ENCODE measurements around the gene APP. TPM values are rescaled to one million over a fixed set of nuclear protein-coding genes. Genes with fewer than 3 reads are reported as not detected.

The APP gene
- total RNA-seq, 1 donor from 2014 or later = 306 TPM

- peaks cover 4% of the 10 kb centered on the region for H3K9me3 Mint-ChIP-seq
- H2AFZ ChIP-seq (replicated peaks) = no peak overlapping the region
- no peak overlapping the region for H3K27ac Mint-ChIP-seq
- H3K4me3 Mint-ChIP-seq = no peak overlapping the region
- H3K36me3 Mint-ChIP-seq = peaks cover 49% of the 10 kb centered on the region
- no peak overlapping the region for H3K4me3 ChIP-seq
- H3K9ac ChIP-seq = no peak overlapping the region
- H3K27ac ChIP-seq = no peak overlapping the region
- H3K36me3 ChIP-seq = peaks cover 18% of the 10 kb centered on the region
- H3K79me2 ChIP-seq (ENCODE audit: low read depth) = peaks cover 54% of the 10 kb centered on the region
- H3F3A ChIP-seq (ENCODE audit: low read depth) = no peaks in the 10 kb centered on the region
- H3K9me3 ChIP-seq (ENCODE audit: low read depth) = no peaks in the 10 kb centered on the region
- no peak for DNase-seq (ENCODE audit: low spot score)
- no peaks in the 10 kb centered on the region for H3K27me3 ChIP-seq
- H3K4me1 ChIP-seq = no peaks in the 10 kb centered on the region
- H3K4me1 Mint-ChIP-seq = no peaks in the 10 kb centered on the region
- peaks cover 28% of the 10 kb centered on the region for H4K20me1 ChIP-seq (ENCODE audit: low read depth)
- no peak for TF ChIP-seq EZH2phosphoT487 (IDR thresholded peaks at IDR 0.05)
- no peak for TF ChIP-seq CTCF (IDR thresholded peaks at IDR 0.05)
- TF ChIP-seq EZH2 (IDR thresholded peaks at IDR 0.05) = no peak
- no peaks in the 10 kb centered on the region for H3K27me3 Mint-ChIP-seq (ENCODE audit: insufficient read depth, low read depth)
- H3K4me2 ChIP-seq = no peak overlapping the region
Observed at GRCh38 chr21:26050857-26051256, 119.7 kb downstream of the APP start.

GRCh38 chr21:26049803-26050202 lies 120.8 kb downstream of the APP start:
- Histone ChIP-seq H3K36me3 (peaks cover 18% of the 10 kb centered on the region), H3F3A (ENCODE audit: low read depth) (no peaks in the 10 kb centered on the region), H4K20me1 (ENCODE audit: low read depth) (peaks cover 18% of the 10 kb centered on the region), H3K79me2 (ENCODE audit: low read depth) (peaks cover 51% of the 10 kb centered on the region), H3K4me2 (no peak overlapping the region), H3K4me3 (no peak overlapping the region), H2AFZ (replicated peaks) (no peak overlapping the region), H3K27me3 (no peaks in the 10 kb centered on the region), H3K9me3 (ENCODE audit: low read depth) (no peaks in the 10 kb centered on the region), H3K4me1 (no peaks in the 10 kb centered on the region), H3K27ac (no peak overlapping the region), H3K9ac (no peak overlapping the region)
- H3K27me3 Mint-ChIP-seq (ENCODE audit: insufficient read depth, low read depth) = no peaks in the 10 kb centered on the region
- DNase-seq (ENCODE audit: low spot score) = no peak
- H3K4me3 Mint-ChIP-seq = no peak overlapping the region
- TF ChIP-seq EZH2 (IDR thresholded peaks at IDR 0.05) (no peak), EZH2phosphoT487 (IDR thresholded peaks at IDR 0.05) (no peak), CTCF (IDR thresholded peaks at IDR 0.05) (no peak)
- no peaks in the 10 kb centered on the region for H3K4me1 Mint-ChIP-seq
- no peak overlapping the region for H3K27ac Mint-ChIP-seq
- peaks cover 55% of the 10 kb centered on the region for H3K36me3 Mint-ChIP-seq
- peaks cover 7% of the 10 kb centered on the region for H3K9me3 Mint-ChIP-seq

GRCh38 chr21:26047279-26047967 lies 123.1 kb downstream of the APP start:
- Mint-ChIP-seq H3K4me3 (no peak overlapping the region), H3K9me3 (peaks cover 7% of the 10 kb centered on the region), H3K36me3 (peaks cover 58% of the 10 kb centered on the region), H3K4me1 (no peaks in the 10 kb centered on the region), H3K27ac (no peak overlapping the region), H3K27me3 (ENCODE audit: insufficient read depth, low read depth) (no peaks in the 10 kb centered on the region)
- Histone ChIP-seq H3K27me3 (no peaks in the 10 kb centered on the region), H3K9me3 (ENCODE audit: low read depth) (no peaks in the 10 kb centered on the region), H3K79me2 (ENCODE audit: low read depth) (peaks cover 46% of the 10 kb centered on the region), H3K27ac (no peak overlapping the region), H3K4me3 (no peak overlapping the region), H2AFZ (replicated peaks) (no peak overlapping the region), H3K36me3 (peaks cover 18% of the 10 kb centered on the region), H3K9ac (no peak overlapping the region), H3F3A (ENCODE audit: low read depth) (no peaks in the 10 kb centered on the region), H3K4me2 (no peak overlapping the region), H4K20me1 (ENCODE audit: low read depth) (no peaks in the 10 kb centered on the region), H3K4me1 (no peaks in the 10 kb centered on the region)
- no peak for TF ChIP-seq EZH2 (IDR thresholded peaks at IDR 0.05)
- no peak for TF ChIP-seq CTCF (IDR thresholded peaks at IDR 0.05)
- TF ChIP-seq EZH2phosphoT487 (IDR thresholded peaks at IDR 0.05) = no peak
- no peak for DNase-seq (ENCODE audit: low spot score)

All from neural progenitor cell (in vitro differentiated cells).